Measurements from ENCODE around the gene RICTOR. TPM values are rescaled to one million over a fixed set of nuclear protein-coding genes. Genes with fewer than 3 reads are reported as not detected.

RICTOR gene
- total RNA-seq, 1 experiment from 2014 or later, result 21.7 TPM

DNA sequence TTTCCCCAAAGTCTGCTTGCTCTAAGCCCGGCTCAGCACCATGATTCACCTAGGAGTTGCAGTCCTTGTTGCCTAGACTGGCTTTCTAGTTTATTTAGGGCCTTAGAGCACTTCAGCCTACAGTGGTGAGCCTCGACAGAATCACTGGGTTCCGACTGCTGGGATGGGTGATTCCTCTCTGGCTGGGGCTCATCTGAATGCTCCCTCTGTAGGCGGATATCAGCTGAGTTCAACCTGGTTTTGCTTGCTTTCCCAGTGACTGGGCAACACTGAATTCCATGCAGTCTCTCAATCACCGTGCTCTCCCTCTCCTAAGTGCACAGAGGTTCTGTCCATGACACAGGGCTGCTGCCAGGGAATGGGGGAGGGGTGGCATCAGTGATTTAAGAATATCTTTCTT, 174.3 kb downstream of the RICTOR start:
- Histone ChIP-seq H3K79me2 (ENCODE audit: insufficient read depth, low read length) (0 out of 2 replicates have a peak, but pooled peaks cover 7% of the 10 kb centered on the region), H3K27ac (ENCODE audit: low read depth, low read length) (no peak overlapping the region), H3K9me2 (ENCODE audit: insufficient read depth) (no peaks in the 10 kb centered on the region), H3K4me2 (ENCODE audit: low read length) (no peak overlapping the region), H4K20me1 (ENCODE audit: insufficient read depth) (no peaks in the 10 kb centered on the region), H3K9me3 (ENCODE audit: control insufficient read depth in 1 of 2, insufficient read depth in 1 of 2, low read depth in 1 of 2, low read length in 2 of 2) (peaks cover 0 to 10% of the 10 kb centered on the region in 2 experiments; a peak in 2 of 4 replicates), H3K27me3 (ENCODE audit: insufficient read depth, low read length) (no peaks in the 10 kb centered on the region), H2AFZ (ENCODE audit: low read depth, low read length, poor library complexity, severe bottlenecking) (no peak overlapping the region), H3K9ac (ENCODE audit: low read length) (no peak overlapping the region), H3K4me1 (ENCODE audit: control insufficient read depth in 1 of 2, insufficient read depth in 2 of 2, low read length in 2 of 2) (no peaks in the 10 kb centered on the region), H3K36me3 (ENCODE audit: control insufficient read depth in 1 of 2, insufficient read depth in 2 of 2, low read length in 2 of 2) (peaks cover 5 to 22% of the 10 kb centered on the region in 2 experiments), H3K4me3 (replicated peaks in 1 of 2; ENCODE audit: low read depth in 1 of 2, low read length in 2 of 2) (no peak overlapping the region)
- CTCF ChIA-PET, result no interaction called here
- POLR2A ChIA-PET, result no interaction called here
- no peak for ATAC-seq
- no peak for DNase-seq (ENCODE audit: low read depth, low spot score)
- no peak for TF ChIP-seq ZFX (IDR thresholded peaks at IDR 0.05)
- intact Hi-C loops (cut with micrococcal nuclease), result no loop called here
- BruUV-seq (replicated peaks), result no TSS peak
- RAD21 ChIA-PET (ENCODE audit: low non-redundant PET in 1 of 2, low total read pairs in 2 of 2, uncharacterized antibody in 2 of 2, unreplicated experiment in 2 of 2), result no interaction called here

DNA sequence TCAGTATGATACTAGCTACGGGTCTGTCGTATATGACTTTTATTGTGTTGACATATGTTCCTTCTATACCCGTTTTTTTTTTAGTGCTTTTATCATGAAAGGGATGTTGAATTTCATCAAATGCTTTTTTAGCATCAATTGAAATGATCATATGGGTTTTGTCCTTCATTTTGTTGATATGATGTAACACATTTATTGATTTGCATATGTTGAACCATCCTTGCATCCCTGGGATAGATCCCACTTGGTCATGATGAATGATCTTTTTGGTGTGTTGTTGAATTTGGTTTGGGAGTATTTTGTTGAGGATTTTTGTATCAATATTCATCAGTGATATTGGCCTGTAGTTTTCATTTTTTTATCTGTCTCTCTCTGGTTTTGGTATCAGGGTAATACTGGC, 177.4 kb downstream of the RICTOR start:
- POLR2A ChIA-PET, result no interaction called here
- RAD21 ChIA-PET (ENCODE audit: low non-redundant PET in 1 of 2, low total read pairs in 2 of 2, uncharacterized antibody in 2 of 2, unreplicated experiment in 2 of 2), result no interaction called here
- peaks cover 0 to 3% of the 10 kb centered on the region in 2 experiments; a peak in 2 of 4 replicates for H3K36me3 ChIP-seq (ENCODE audit: control insufficient read depth in 1 of 2, insufficient read depth in 2 of 2, low read length in 2 of 2)
- no peak for TF ChIP-seq ZFX (IDR thresholded peaks at IDR 0.05)
- no peak for TF ChIP-seq JUND (IDR thresholded peaks at IDR 0.05)
- TF ChIP-seq, protein P1, sequence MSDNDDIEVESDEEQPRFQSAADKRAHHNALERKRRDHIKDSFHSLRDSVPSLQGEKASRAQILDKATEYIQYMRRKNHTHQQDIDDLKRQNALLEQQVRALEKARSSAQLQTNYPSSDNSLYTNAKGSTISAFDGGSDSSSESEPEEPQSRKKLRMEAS (IDR thresholded peaks at IDR 0.05), result no peak
- TF ChIP-seq, protein P2, sequence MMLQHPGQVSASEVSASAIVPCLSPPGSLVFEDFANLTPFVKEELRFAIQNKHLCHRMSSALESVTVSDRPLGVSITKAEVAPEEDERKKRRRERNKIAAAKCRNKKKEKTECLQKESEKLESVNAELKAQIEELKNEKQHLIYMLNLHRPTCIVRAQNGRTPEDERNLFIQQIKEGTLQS (IDR thresholded peaks at IDR 0.05), result no peak
- no peak for TF ChIP-seq CEBPB (IDR thresholded peaks at IDR 0.05; ENCODE audit: low read depth)
- TF ChIP-seq POLR2A (IDR thresholded peaks at IDR 0.05; ENCODE audit: borderline replicate concordance, extremely low read depth, insufficient read depth, insufficient read length), result no peak
- no peak for TF ChIP-seq EGR1 (IDR thresholded peaks at IDR 0.05; ENCODE audit: low read depth)
- no peak for TF ChIP-seq POLR2AphosphoS5 (IDR thresholded peaks at IDR 0.05; ENCODE audit: low read depth, low read length)
- TF ChIP-seq, protein P3, sequence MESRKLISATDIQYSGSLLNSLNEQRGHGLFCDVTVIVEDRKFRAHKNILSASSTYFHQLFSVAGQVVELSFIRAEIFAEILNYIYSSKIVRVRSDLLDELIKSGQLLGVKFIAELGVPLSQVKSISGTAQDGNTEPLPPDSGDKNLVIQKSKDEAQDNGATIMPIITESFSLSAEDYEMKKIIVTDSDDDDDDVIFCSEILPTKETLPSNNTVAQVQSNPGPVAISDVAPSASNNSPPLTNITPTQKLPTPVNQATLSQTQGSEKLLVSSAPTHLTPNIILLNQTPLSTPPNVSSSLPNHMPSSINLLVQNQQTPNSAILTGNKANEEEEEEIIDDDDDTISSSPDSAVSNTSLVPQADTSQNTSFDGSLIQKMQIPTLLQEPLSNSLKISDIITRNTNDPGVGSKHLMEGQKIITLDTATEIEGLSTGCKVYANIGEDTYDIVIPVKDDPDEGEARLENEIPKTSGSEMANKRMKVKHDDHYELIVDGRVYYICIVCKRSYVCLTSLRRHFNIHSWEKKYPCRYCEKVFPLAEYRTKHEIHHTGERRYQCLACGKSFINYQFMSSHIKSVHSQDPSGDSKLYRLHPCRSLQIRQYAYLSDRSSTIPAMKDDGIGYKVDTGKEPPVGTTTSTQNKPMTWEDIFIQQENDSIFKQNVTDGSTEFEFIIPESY (IDR thresholded peaks at IDR 0.05; ENCODE audit: extremely low read depth, insufficient replicate concordance, low read length), result no peak
- no peak for TF ChIP-seq SP1 (IDR thresholded peaks at IDR 0.05; ENCODE audit: low read depth)
- TF ChIP-seq TCF7L2 (IDR thresholded peaks at IDR 0.05; ENCODE audit: borderline replicate concordance, extremely low read depth, insufficient read depth, insufficient read length), result no peak
- no peak for TF ChIP-seq ELF1 (IDR thresholded peaks at IDR 0.05; ENCODE audit: borderline replicate concordance, low read depth)
- TF ChIP-seq, protein P4, sequence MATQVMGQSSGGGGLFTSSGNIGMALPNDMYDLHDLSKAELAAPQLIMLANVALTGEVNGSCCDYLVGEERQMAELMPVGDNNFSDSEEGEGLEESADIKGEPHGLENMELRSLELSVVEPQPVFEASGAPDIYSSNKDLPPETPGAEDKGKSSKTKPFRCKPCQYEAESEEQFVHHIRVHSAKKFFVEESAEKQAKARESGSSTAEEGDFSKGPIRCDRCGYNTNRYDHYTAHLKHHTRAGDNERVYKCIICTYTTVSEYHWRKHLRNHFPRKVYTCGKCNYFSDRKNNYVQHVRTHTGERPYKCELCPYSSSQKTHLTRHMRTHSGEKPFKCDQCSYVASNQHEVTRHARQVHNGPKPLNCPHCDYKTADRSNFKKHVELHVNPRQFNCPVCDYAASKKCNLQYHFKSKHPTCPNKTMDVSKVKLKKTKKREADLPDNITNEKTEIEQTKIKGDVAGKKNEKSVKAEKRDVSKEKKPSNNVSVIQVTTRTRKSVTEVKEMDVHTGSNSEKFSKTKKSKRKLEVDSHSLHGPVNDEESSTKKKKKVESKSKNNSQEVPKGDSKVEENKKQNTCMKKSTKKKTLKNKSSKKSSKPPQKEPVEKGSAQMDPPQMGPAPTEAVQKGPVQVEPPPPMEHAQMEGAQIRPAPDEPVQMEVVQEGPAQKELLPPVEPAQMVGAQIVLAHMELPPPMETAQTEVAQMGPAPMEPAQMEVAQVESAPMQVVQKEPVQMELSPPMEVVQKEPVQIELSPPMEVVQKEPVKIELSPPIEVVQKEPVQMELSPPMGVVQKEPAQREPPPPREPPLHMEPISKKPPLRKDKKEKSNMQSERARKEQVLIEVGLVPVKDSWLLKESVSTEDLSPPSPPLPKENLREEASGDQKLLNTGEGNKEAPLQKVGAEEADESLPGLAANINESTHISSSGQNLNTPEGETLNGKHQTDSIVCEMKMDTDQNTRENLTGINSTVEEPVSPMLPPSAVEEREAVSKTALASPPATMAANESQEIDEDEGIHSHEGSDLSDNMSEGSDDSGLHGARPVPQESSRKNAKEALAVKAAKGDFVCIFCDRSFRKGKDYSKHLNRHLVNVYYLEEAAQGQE (IDR thresholded peaks at IDR 0.05; ENCODE audit: low read depth), result no peak
- TF ChIP-seq ZNF274 (IDR thresholded peaks at IDR 0.05; ENCODE audit: low read depth, low read length), result no peak
- no peak for TF ChIP-seq CBX3 (IDR thresholded peaks at IDR 0.05; ENCODE audit: low read depth)
- no peak for TF ChIP-seq RAD21 (IDR thresholded peaks at IDR 0.05; ENCODE audit: low read depth)
- no peak for TF ChIP-seq SIN3A (IDR thresholded peaks at IDR 0.05; ENCODE audit: low read depth)

More for the DNA sequence above, 177.4 kb downstream of the RICTOR start:
- Histone ChIP-seq H3K9me2 (ENCODE audit: insufficient read depth) (no peaks in the 10 kb centered on the region), H3K4me1 (ENCODE audit: control insufficient read depth in 1 of 2, insufficient read depth in 2 of 2, low read length in 2 of 2) (no peaks in the 10 kb centered on the region), H3K9ac (ENCODE audit: low read length) (no peak overlapping the region), H2AFZ (ENCODE audit: low read depth, low read length, poor library complexity, severe bottlenecking) (no peak overlapping the region), H3K9me3 (ENCODE audit: control insufficient read depth in 1 of 2, insufficient read depth in 1 of 2, low read depth in 1 of 2, low read length in 2 of 2) (peaks cover 0 to 10% of the 10 kb centered on the region in 2 experiments; a peak in 2 of 4 replicates), H4K20me1 (ENCODE audit: insufficient read depth) (no peaks in the 10 kb centered on the region), H3K27me3 (ENCODE audit: insufficient read depth, low read length) (no peaks in the 10 kb centered on the region), H3K4me3 (replicated peaks in 1 of 2; ENCODE audit: low read depth in 1 of 2, low read length in 2 of 2) (no peak overlapping the region), H3K79me2 (ENCODE audit: insufficient read depth, low read length) (0 out of 2 replicates have a peak, but pooled peaks cover 7% of the 10 kb centered on the region), H3K4me2 (ENCODE audit: low read length) (no peak overlapping the region), H3K27ac (ENCODE audit: low read depth, low read length) (no peak overlapping the region)
- DNase-seq (ENCODE audit: low read depth, low spot score) (no peak), ATAC-seq (no peak)
- BruUV-seq (replicated peaks), result no TSS peak
- CTCF ChIA-PET, result no interaction called here
- intact Hi-C loops (cut with micrococcal nuclease), result no loop called here
